ENCODE data around the gene SPINDOC. TPM values are rescaled to one million over a fixed set of nuclear protein-coding genes. Genes with fewer than 3 reads are reported as not detected.
A peak's percentile ranks its signal among the peaks of the same experiment; 100 is the strongest.

Gene SPINDOC
- total and polyA plus RNA-seq, 9 donors, result 5.4 to 22.7 (median 15.8) TPM

GRCh38 chr11:63869171-63869591 is 55.9 kb downstream of the SPINDOC start:
- Histone ChIP-seq H3K4me3 (no peak overlapping the region), H3K36me3 (no peaks in the 10 kb centered on the region), H3K9me3 (no peaks in the 10 kb centered on the region), H3K27ac (no peak overlapping the region), H3K4me1 (ENCODE audit: insufficient read depth) (peaks cover 21% of the 10 kb centered on the region), H3K27me3 (no peaks in the 10 kb centered on the region)
- TF ChIP-seq CTCF (IDR thresholded peaks at IDR 0.05) (no peak), POLR2A (IDR thresholded peaks at IDR 0.05) (no peak), EP300 (IDR thresholded peaks at IDR 0.05) (no peak)
- intact Hi-C loops (cut with DNase I), result no loop called here
- 83 to 91% (median 91%) methylated on average over 3 to 7 of the region's 7 CpGs for WGBS, 3 donors
- no peak for DNase-seq

DNA sequence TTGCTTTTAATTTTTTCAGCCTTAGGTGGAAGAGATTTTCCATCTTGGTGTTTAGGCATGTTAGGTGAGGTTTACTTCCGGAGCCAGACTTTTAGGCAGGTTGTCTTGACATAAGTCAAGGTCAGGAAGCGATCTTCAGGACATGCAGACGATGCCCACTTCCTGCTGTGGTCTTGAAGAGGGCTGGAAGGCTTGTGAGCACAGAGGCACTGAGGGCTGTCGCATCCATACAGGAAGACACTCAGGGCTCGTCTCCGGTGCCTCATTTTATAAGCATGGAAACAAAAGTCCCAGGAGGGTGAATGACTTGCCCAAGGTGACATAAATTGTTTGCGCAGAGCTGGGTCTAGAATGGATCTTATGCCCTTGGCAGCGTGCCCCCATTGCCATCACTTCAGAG is 56.4 kb downstream of the SPINDOC start:
- DNase-seq, result no peak
- intact Hi-C loops (cut with DNase I), result loop anchor here in 1 of 4 donors (5.0 kb wide), 1 partner anchor 38 kb away; no protein-coding TSS in a partner anchor
- no peaks in the 10 kb centered on the region for H3K9me3 ChIP-seq
- H3K4me1 ChIP-seq (ENCODE audit: insufficient read depth), result peaks cover 25% of the 10 kb centered on the region
- no peak overlapping the region for H3K4me3 ChIP-seq
- H3K27ac ChIP-seq, result no peak overlapping the region
- no peaks in the 10 kb centered on the region for H3K27me3 ChIP-seq
- TF ChIP-seq POLR2A (IDR thresholded peaks at IDR 0.05), result no peak
- no peak for TF ChIP-seq EP300 (IDR thresholded peaks at IDR 0.05)
- TF ChIP-seq CTCF (IDR thresholded peaks at IDR 0.05), result no peak
- WGBS, 3 donors, result 78% methylated on average over 8 of the region's 8 CpGs
- no peaks in the 10 kb centered on the region for H3K36me3 ChIP-seq

DNA sequence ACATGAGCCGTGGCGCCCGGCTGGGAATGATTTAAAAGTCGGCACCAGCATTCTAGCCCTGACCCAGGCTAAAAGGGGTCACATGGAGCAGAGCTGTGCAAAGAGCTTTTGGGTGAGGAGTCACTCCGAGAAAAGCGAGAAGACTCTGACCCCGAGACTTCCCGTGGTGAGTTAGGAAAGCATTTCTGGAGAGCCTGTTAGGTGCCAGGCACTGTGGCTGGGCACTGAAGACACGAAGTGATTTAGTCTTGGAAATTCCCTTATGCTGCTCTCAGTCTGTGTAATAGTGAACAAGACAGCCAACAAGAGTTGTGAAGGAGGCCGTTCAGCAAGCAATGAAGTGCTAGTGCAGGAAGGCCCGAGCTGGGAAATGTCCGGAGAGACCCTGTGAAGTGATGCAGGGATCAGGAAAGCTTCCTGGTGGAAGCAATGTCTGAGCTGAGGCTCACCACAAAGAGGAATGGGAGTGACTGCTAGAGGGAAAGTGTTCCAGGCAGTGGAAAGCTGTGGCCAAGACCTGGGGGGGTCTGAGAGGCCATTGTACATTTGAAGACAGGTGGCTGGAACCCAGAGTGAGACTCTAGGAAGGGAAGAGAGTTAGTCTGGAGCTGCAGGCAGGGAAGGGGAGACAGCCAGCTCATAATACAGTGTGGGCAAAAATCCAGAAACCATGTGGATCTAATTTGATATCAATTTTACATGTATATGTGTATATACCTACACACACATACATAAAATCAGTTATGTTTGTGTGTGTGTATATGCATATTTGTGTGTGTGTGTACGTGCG is 57.3 kb downstream of the SPINDOC start:
- no peaks in the 10 kb centered on the region for H3K9me3 ChIP-seq
- intact Hi-C loops (cut with DNase I), result loop anchor here in 1 of 4 donors (5.0 kb wide), 1 partner anchor 37 kb away; no protein-coding TSS in a partner anchor
- no peaks in the 10 kb centered on the region for H3K27me3 ChIP-seq
- WGBS, 3 donors, result 66 to 78% (median 76%) methylated on average over 14 of the region's 14 CpGs
- peaks cover 31% of the 10 kb centered on the region for H3K4me1 ChIP-seq (ENCODE audit: insufficient read depth)
- no peak overlapping the region for H3K27ac ChIP-seq
- DNase-seq, result no peak
- H3K4me3 ChIP-seq, result no peak overlapping the region
- no peaks in the 10 kb centered on the region for H3K36me3 ChIP-seq
- TF ChIP-seq CTCF (IDR thresholded peaks at IDR 0.05) (no peak), POLR2A (IDR thresholded peaks at IDR 0.05) (no peak), EP300 (IDR thresholded peaks at IDR 0.05) (no peak)

DNA sequence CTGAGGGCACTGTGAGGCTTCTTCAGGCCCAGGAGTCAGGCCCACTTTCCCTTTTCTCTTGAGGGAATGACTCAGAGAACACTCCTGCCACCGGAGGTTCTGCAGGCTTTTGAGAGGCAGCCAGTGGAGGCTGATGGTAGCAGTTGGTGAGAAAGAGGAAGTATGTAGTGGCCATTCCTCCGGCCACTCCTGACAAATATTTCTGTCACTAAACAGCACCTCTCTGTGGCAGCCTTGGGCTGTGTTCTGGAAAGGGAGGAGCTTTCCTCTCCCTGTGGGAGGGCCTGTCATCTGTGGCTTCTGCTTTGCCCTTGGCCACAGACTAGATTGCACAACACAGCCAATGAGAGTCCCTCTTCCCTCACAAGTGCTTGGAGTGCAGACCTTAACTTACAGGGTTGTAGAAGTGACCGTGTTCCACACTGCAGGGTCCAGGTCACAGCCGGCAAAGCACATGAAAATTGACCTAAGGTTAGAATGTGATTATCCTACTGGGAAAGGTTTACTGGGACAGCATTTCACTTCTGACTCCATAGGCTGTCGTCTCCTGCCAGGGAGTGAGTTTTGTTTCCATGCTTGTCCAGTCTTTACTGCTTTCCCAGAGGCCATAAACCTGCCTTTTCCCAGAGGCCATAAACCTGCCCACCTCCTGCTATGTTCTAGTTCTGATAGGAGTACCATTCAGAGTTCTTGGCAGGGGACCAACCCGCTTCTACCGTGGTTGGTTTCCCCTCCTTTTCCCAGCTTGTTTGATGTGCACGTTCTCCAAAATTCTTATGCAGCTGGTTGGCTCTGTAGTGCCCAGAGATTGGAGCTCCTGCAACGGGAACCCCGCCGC is 58.9 kb downstream of the SPINDOC start:
- H3K4me3 ChIP-seq, result no peak overlapping the region
- peaks cover 35% of the 10 kb centered on the region for H3K4me1 ChIP-seq (ENCODE audit: insufficient read depth)
- intact Hi-C loops (cut with DNase I), result loop anchor here in 1 of 4 donors (5.0 kb wide), 1 partner anchor 35 kb away; no protein-coding TSS in a partner anchor

More for the DNA sequence above, 58.9 kb downstream of the SPINDOC start:
- 10 to 15% (median 11%) methylated on average over 11 of the region's 11 CpGs for WGBS, 3 donors
- Histone ChIP-seq H3K27ac (peak overlapping the region in 1 of 2 donors; percentile 39), H3K9me3 (no peaks in the 10 kb centered on the region), H3K27me3 (no peaks in the 10 kb centered on the region), H3K36me3 (no peaks in the 10 kb centered on the region)
- TF ChIP-seq CTCF (IDR thresholded peaks at IDR 0.05), result peak in 1 of 3 donors; percentile 42
- TF ChIP-seq POLR2A (IDR thresholded peaks at IDR 0.05), result no peak
- peak; percentile 45 to 79 (median 60) for DNase-seq
